Left ventricle myocardium superior (tissue), 1 donor: ENCODE results near the gene ZCWPW1. TPM values are rescaled to one million over a fixed set of nuclear protein-coding genes. Genes with fewer than 3 reads are reported as not detected.
A peak's percentile ranks its signal among the peaks of the same experiment; 100 is the strongest.
"Not testable (repeated sequence)": the region's sequence is repeated elsewhere in the genome, so short reads cannot be mapped to it uniquely, and the experiment has no call there.

Source experiments
- ATAC-seq: fragments of 200-7000 bp; cut with Tn5 transposase; one replicate; pipeline ENCODE4 v1.9.1; 2020; ENCODE audit warnings: mild to moderate bottlenecking, moderate library complexity
- DNase-seq: peaks from one replicate; pipeline ENCODE4 v3.0.0-alpha.2; 2020
- intact Hi-C: fragments of 100-400 bp; cut with micrococcal nuclease; formaldehyde crosslinking; loops from one replicate; pipeline ENCODE4 v1.11.0; 2022
- total RNA-seq: library from RNA; stranded (reverse); fragmentation: NEBNext Ultra II Directional; extraction: Animal tissue kit (Norgen Biotek cat#: 25700); gene quantifications from one replicate; pipeline ENCODE4 v1.2.1, GENCODE V29; 2021
- donor health status: DM: no; HTN: yes; CAD: no; lungs with severe emphysema.

Gene ZCWPW1
- total RNA-seq, 1 donor from 2014 or later, result 4.2 TPM

GRCh38 chr7:100384628-100385294 lies 43.7 kb downstream of the ZCWPW1 start:
- intact Hi-C loops, result no loop called here
- DNase-seq (no peak), ATAC-seq (no peak)

DNA sequence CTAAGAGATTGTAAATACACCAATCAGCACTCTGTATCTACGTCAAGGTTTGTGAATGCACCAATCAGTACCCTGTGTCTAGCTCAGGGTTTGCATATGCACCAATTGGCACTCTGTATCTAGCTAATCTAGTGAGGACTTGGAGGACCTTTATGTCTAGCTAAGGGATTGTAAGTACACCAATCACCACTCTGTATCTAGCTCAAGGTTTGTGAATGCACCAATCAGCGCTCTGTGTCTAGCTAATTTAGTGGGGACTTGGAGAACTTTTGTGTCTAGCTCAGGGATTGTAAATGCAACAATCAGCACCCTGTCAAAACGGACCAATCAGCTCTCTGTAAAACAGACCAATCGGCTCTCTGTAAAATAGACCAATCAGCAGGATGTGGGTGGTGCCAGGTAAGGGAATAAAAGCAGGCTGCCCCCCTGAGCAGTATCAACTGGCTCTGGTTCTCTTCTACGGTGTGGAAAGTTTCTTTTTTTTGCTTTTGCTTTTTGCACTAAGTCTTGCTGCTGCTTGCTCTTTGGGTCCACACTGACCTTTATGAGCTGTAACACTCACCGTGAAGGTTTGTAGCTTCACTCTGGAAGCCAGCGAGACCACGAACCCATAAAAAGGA lies 46.2 kb downstream of the ZCWPW1 start:
- ATAC-seq, DNase-seq, intact Hi-C loops: not testable (repeated sequence)

GRCh38 chr7:100381531-100382233 lies 46.8 kb downstream of the ZCWPW1 start:
- DNase-seq, ATAC-seq, intact Hi-C loops: not testable (repeated sequence)

DNA sequence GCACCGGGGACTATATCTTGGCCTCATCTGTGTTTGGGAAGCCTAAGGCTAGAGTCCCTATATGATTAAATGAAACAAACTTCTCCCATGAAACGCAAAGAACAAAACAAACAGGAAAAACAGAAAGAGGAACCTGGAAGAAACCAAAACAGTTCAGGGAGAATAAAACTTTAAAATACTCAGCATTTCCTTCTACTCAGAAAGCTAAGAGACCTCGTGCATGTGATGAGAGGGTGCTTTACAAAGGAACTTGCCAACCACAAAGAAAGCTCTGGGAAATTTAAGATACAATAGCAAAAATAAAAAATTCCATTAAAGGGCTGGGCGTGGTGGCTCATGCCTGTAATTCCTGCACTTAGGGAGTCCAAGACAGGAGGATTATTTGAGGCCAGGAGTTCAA lies 48.3 kb downstream of the ZCWPW1 start:
- intact Hi-C loops, result no loop called here
- no peak for DNase-seq
- ATAC-seq, result peak; percentile 30

DNA sequence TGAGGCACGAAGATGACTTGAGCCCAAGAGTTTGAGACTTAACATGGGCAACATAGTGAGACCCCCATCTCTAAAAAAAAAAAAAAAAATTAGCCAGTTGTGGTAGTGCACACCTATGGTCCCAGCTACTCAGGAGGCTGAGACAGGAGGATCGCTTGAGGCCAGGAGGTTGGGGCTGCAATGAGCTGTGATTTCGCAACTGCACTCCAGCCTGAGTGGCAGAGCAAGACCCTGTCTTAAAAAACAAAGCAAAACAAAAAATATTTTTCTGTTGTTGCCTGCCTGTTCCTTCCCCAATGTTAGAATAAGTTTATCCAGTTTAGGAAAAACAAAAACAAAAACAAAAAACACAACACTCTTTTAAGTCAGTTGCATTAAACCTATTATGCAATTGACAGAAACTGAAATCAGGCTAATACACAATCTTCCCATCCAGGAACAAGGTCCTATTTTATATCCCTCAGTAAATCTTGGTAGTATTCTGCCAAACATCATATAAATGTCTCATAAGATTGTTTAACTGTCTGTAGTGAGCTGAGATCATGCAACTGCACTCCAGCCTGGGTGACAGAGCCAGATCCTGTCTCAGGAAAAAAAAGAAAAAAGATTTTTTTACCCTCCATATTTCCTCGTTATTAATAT lies 50.3 kb downstream of the ZCWPW1 start:
- ATAC-seq, result no peak
- intact Hi-C loops, result no loop called here
- no peak for DNase-seq

DNA sequence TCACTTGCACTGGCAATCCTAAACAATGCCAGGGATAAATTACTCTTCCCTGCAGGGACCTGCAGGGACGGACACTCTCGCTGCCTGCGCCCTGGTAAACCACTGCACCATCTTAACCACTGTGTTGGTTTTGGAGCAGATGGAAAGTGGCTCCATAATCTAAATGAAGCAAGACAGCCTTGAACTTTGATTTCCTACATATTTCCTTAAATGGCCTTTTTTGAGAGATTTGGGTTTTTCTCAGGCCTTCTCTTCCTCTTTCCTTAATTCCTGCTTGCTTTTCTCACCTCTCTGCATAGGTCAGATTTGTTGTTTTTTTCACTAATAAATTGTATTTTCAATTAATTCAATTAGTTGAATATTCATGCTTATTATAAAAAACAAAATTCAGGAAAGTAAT lies 52.4 kb downstream of the ZCWPW1 start:
- ATAC-seq (no peak), DNase-seq (no peak)
- intact Hi-C loops, result no loop called here

DNA sequence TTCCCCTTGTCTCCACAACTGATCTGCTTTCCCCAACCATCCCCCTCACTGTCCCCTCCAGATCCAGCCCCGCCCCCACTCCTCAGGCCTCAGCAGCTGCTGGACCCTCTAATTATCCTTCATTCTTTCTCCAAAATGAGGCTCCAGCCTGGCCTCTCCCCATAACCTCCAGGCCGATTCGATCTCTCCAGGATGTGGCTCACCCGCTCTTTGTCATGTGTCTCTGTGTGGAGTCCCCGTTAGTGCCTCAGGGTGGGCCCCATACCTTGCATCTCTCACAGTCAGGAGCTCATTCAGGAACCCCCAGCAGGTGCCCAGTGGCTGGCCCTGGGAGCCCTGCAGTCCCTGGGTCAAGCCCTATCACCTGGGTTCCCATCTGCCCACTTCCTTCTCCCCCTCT lies 53.9 kb downstream of the ZCWPW1 start:
- ATAC-seq (no peak), DNase-seq (no peak)
- intact Hi-C loops, result no loop called here

DNA sequence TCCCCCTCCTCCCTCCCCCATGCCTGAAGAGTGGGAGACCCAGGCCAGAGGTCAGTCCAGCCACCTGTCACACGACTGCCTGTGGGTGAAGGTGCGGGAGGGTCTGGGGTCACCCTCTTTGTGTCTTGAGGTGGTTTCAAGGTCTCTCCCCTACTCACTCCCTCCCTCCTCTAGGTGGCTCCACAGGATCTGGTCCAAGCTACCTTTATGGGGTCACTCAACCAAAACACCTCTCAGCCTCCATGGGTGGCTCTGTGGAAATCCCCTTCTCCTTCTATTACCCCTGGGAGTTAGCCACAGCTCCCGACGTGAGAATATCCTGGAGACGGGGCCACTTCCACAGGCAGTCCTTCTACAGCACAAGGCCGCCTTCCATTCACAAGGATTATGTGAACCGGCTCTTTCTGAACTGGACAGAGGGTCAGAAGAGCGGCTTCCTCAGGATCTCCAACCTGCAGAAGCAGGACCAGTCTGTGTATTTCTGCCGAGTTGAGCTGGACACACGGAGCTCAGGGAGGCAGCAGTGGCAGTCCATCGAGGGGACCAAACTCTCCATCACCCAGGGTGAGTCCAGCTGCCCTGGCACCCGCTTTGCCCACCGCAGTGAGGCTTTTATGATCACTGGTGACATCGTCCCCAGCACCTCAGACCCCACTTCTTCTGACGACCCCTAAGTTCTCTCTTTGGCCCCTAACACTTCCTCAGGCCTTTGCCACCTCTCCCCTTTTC lies 54.5 kb downstream of the ZCWPW1 start:
- peak; percentile 19 for ATAC-seq
- intact Hi-C loops, DNase-seq: not testable (repeated sequence)

- peak; percentile 51 for DNase-seq
- ATAC-seq, result peak; percentile 59
- intact Hi-C loops, result no loop called here
Measured at GRCh38 chr7:100373261-100373831, 55.2 kb downstream of the ZCWPW1 start, which contains the start of gene PILRA. PILRA (plus strand) TSS chr7:100373487; CDS start chr7:100373657, 170 bp downstream.

DNA sequence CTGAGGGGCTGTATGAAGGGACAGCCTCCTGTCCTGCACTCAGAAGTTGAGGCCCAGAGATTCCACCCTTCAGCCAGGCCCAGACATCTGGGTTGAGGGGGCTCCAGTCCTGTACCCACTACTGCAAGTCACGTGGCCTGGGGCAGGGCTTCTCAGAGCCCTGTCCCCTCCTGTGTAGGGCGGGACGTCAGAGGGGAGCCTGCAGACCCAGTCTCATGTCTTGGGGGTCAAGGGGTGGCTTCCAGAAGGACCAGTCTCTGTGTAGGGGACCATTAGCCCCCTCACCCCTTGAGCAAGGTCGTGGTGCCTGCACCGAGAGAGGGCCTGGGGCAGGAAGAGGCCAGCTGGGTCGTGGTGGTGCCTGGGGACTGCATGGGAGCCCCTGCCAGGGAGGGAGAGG lies 55.8 kb downstream of the ZCWPW1 start:
- no peak for DNase-seq
- intact Hi-C loops, result no loop called here
- ATAC-seq, result no peak

DNA sequence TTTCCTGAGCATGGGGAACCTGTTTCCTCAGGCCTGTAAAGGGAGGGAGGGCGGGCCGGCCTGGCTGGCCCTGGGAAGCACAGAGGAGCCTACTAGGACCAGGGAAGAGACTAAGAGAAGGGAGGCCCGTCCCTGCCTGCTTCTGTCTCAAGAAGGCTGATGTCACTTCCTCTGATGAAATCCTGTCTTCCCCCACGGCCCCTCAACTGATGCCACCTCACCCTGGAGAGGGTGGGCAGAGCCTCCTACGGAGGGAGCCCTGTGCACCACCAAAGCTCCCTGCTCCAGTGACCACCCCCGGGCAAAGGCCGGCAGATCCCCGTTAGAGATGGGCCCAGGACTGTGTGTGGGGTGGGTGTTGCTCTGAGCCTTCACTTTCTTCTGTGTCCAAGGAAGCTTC lies 56.2 kb downstream of the ZCWPW1 start:
- ATAC-seq, result peak; percentile 26
- intact Hi-C loops, result no loop called here
- no peak for DNase-seq

GRCh38 chr7:100371561-100372171 lies 56.8 kb downstream of the ZCWPW1 start:
- no peak for DNase-seq
- intact Hi-C loops, result no loop called here
- ATAC-seq, result no peak

- no peak for ATAC-seq
- DNase-seq, result no peak
- intact Hi-C loops, result no loop called here
Measured at GRCh38 chr7:100370746-100371145, 57.8 kb downstream of the ZCWPW1 start.

GRCh38 chr7:100370303-100370702 lies 58.2 kb downstream of the ZCWPW1 start:
- intact Hi-C loops, result no loop called here
- DNase-seq, result no peak
- no peak for ATAC-seq

DNA sequence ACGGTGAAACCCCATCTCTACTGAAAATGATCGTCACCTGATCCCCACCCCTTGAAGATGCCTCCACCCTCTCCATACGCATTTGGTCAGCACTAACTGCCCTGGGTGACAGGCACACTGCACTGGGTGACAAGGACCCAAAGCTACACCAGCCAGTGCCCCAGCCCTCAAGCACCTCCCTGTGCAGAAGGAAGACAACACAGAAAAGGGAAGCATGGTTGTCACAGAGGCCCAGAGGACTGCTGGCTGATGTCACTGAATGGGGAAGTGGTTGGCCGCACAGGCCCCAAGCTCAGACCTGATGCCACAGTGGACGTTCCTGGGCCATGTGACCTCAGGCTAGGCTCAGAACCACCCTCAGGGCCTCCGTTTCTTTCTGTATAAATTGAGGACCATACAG lies 59.4 kb downstream of the ZCWPW1 start:
- intact Hi-C loops, result no loop called here
- ATAC-seq (peak; percentile 64), DNase-seq (peak; percentile 71)

DNA sequence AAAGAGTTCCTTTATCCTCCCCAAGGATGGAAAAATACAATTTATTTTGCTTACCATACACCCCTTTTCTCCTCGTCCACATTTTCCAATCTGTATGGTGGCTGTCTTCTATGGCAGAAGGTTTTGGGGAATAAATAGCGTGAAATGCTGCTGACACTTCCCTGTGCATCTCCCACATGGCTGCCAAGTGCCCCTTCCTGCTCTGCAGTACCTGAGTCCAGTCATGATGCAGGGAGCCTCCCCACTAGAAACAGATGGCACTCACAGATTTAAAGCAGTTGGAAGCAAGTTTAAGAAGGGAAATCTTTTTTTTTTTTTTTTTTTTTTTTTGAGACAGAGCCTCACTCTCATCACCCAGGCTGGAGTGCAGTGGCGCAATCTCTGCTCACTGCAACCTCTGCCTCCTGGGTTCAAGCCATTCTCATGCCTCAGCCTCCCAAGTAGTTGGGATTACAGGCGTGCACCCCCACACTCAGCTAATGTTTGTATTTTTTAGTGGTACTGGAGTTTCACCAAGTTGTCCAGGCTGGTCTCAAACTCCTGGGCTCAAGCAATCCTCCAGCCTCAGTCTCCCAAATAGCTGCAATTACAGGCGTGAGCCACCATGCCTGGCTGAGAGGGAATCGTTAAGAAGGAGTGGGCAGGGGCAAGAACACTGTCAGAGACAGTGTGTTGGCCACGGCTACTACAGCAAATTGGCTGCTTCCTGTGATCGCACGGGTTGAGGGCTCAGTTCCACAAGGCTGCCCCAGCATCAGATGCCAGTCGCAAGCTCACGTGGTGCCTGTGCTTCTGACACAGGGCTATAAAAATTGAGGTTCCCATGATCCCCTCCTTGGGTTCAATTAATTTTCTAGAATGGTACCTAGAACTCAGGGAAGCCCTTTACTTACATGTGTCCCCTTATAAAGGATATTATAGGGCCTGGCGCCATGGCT lies 60.6 kb downstream of the ZCWPW1 start:
- ATAC-seq (no peak), DNase-seq (no peak)
- intact Hi-C loops, result no loop called here

DNA sequence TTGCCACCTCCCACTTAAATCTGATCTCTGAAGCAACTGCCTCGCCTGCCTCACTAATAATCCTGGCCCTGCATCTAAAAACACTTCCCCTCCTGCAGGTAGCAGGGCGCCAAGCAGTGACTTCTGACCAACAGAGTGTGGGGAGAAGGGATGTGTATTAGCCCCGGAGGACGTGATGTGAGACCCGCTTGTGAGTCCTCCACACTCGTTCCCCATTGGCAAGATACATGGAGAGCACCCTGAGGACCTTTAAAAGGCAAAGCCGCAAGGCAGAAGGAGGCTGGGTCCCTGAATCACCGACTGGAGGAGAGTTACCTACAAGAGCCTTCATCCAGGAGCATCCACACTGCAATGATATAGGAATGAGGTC lies 61.3 kb downstream of the ZCWPW1 start:
- ATAC-seq (no peak), DNase-seq (no peak)
- intact Hi-C loops, result no loop called here
